SU-DHL-6 (cell line): ENCODE data around the gene RNF212B.

Experiments used
- H2AFZ ChIP-seq: fragments of 200-600 bp; sonication (generic); 2 replicates; pipeline ENCODE4 v1.6.1; 2014; ENCODE audit warnings: low read depth, mild to moderate bottlenecking, moderate library complexity, mixed read lengths, antibody characterized with exemption, low read length; ENCODE audit not compliant: severe bottlenecking
- H3F3A ChIP-seq: fragments of 200-600 bp; shearing (Covaris generic); 2 replicates; pipeline ENCODE4 v1.6.0; 2016; ENCODE audit warnings: antibody characterized with exemption, mild to moderate bottlenecking; ENCODE audit not compliant: insufficient read depth
- H3K27ac ChIP-seq: fragments of 200-600 bp; sonication (generic); 2 replicates; pipeline ENCODE4 v1.5.1; 2016; ENCODE audit warnings: low read depth, mild to moderate bottlenecking, low read length, moderate library complexity, mixed read lengths
- H3K27me3 ChIP-seq: fragments of 200-600 bp; sonication (generic), shearing (Covaris generic); 2 replicates; pipeline ENCODE4 v1.6.0; 2014; ENCODE audit warnings: mild to moderate bottlenecking, low read length
- H3K36me3 ChIP-seq: fragments of 200-600 bp; sonication (generic); 2 replicates; pipeline ENCODE4 v1.6.1; 2014; ENCODE audit warnings: mild to moderate bottlenecking, low read length, mixed read lengths
- H3K4me2 ChIP-seq: fragments of 300-600, 200-600 bp; shearing (Covaris generic), sonication (generic); 2 replicates; pipeline ENCODE4 v1.6.0; 2014; ENCODE audit warnings: low read length, low read depth, mild to moderate bottlenecking; ENCODE audit not compliant: poor library complexity, severe bottlenecking
- H3K4me3 ChIP-seq: fragments of 200-600 bp; sonication (generic); 2 replicates; pipeline ENCODE4 v1.5.1; 2014; ENCODE audit warnings: antibody characterized with exemption, low read length, mild to moderate bottlenecking, mixed read lengths; ENCODE audit not compliant: insufficient read depth, poor library complexity, severe bottlenecking
- H3K79me2 ChIP-seq: fragments of 200-600 bp; sonication (generic); 2 replicates; pipeline ENCODE4 v1.6.1; 2014; ENCODE audit warnings: mild to moderate bottlenecking, low read length, moderate library complexity; ENCODE audit not compliant: insufficient read depth
- H3K9ac ChIP-seq: fragments of 200-600 bp; sonication (generic); 2 replicates; pipeline ENCODE4 v1.7.0; 2014; ENCODE audit warnings: mild to moderate bottlenecking, low read length
- H3K9me2 ChIP-seq: fragments of 200-600 bp; sonication (generic); replicated peaks from 2 replicates; pipeline ENCODE4 v1.6.1; 2014; ENCODE audit warnings: low read length; ENCODE audit not compliant: insufficient read depth
- H3K9me3 ChIP-seq: fragments of 200-600 bp; sonication (generic); 2 replicates; pipeline ENCODE4 v1.6.1; 2014; ENCODE audit warnings: low read length, mixed read lengths; ENCODE audit not compliant: insufficient read depth
- H4K20me1 ChIP-seq: fragments of 200-600 bp; sonication (generic); 2 replicates; pipeline ENCODE4 v1.6.1; 2014; ENCODE audit warnings: low read depth, mild to moderate bottlenecking, antibody characterized with exemption, low read length, moderate library complexity, mixed read lengths
- CTCF ChIP-seq: fragments of 200-600 bp; sonication (generic); IDR thresholded peaks from one replicate; pipeline ENCODE4 v1.5.1; 2017; ENCODE audit warnings: antibody characterized with exemption, mild to moderate bottlenecking, low read length, moderate library complexity; ENCODE audit not compliant: insufficient read depth, poor library complexity, severe bottlenecking
- EZH2phosphoT487 ChIP-seq: fragments of 200-600 bp; sonication (generic), shearing (Covaris generic); conservative IDR thresholded peaks from 2 replicates; pipeline ENCODE4 v1.6.1; 2018; ENCODE audit warnings: mild to moderate bottlenecking, antibody characterized with exemption, low read length, moderate library complexity, mixed read lengths

The RNF212B gene

GRCh38 chr14:23286020-23286901, 48.5 kb downstream of the RNF212B start, which contains the start of gene HOMEZ:
TSS of gene HOMEZ (minus strand) at chr14:23286132. CDS start at chr14:23285952, 180 bp downstream.
- Histone ChIP-seq H3F3A (no peaks in the 10 kb centered on the region), H4K20me1 (no peaks in the 10 kb centered on the region), H3K36me3 (no peaks in the 10 kb centered on the region), H3K27me3 (no peaks in the 10 kb centered on the region), H3K27ac (0 out of 2 replicates have a peak within 1 kb of the TSS, but pooled peaks have one; percentile 27), H3K9ac (peak within 1 kb of the TSS; percentile 91), H3K79me2 (peaks cover 21% of the 10 kb centered on the region), H3K4me2 (peak within 1 kb of the TSS; percentile 92), H2AFZ (peak within 1 kb of the TSS; percentile 96), H3K9me3 (no peaks in the 10 kb centered on the region), H3K9me2 (no peaks in the 10 kb centered on the region), H3K4me3 (peak within 1 kb of the TSS; percentile 90)
- TF ChIP-seq EZH2phosphoT487 (no peak), CTCF (no peak)

- H3K4me2 ChIP-seq = peak overlapping the region; percentile 82
- no peaks in the 10 kb centered on the region for H3K9me3 ChIP-seq
- no peaks in the 10 kb centered on the region for H3K27me3 ChIP-seq
- H2AFZ ChIP-seq = peak overlapping the region; percentile 96
- no peaks in the 10 kb centered on the region for H4K20me1 ChIP-seq
- no peak for TF ChIP-seq EZH2phosphoT487
- no peak for TF ChIP-seq CTCF
- H3K27ac ChIP-seq = no peak overlapping the region
- H3K36me3 ChIP-seq = no peaks in the 10 kb centered on the region
- H3K9me2 ChIP-seq = no peaks in the 10 kb centered on the region
- H3K79me2 ChIP-seq = peaks cover 21% of the 10 kb centered on the region
- H3K9ac ChIP-seq = peak overlapping the region; percentile 91
- peak overlapping the region; percentile 80 for H3K4me3 ChIP-seq
- H3F3A ChIP-seq = no peaks in the 10 kb centered on the region
Measured at GRCh38 chr14:23286902-23287479, 49.3 kb downstream of the RNF212B start.

- H3K9ac ChIP-seq = no peak overlapping the region
- H3K9me2 ChIP-seq = no peaks in the 10 kb centered on the region
- H3K4me3 ChIP-seq = no peak overlapping the region
- TF ChIP-seq EZH2phosphoT487 (no peak), CTCF (peak; percentile 71)
- no peaks in the 10 kb centered on the region for H3K79me2 ChIP-seq
- no peak overlapping the region for H3K4me2 ChIP-seq
- H3K27ac ChIP-seq = no peak overlapping the region
- H4K20me1 ChIP-seq = no peaks in the 10 kb centered on the region
- no peaks in the 10 kb centered on the region for H3K9me3 ChIP-seq
- H3K27me3 ChIP-seq = no peaks in the 10 kb centered on the region
- H3K36me3 ChIP-seq = peaks cover 5% of the 10 kb centered on the region; the same call in 1 of the 2 replicates
- H3F3A ChIP-seq = peaks cover 14% of the 10 kb centered on the region
- H2AFZ ChIP-seq = no peak overlapping the region
Measured at GRCh38 chr14:23294734-23295561, 57.2 kb downstream of the RNF212B start.
